Breast epithelium (tissue), 4 donors: ENCODE results near the gene KCNC1. TPM values are rescaled to one million over a fixed set of nuclear protein-coding genes. Genes with fewer than 3 reads are reported as not detected.
A peak's percentile ranks its signal among the peaks of the same experiment; 100 is the strongest.

Experiments used
- DNase-seq, 2 donors: peaks; one replicate each; pipeline ENCODE4 v3.0.0-alpha.2; 2019; ENCODE audit warnings: low spot score in 2 of 2
- H3K27ac ChIP-seq, 2 donors: fragments of 200-600 bp; sonication (generic) in 1 of 2; one replicate each; pipeline ENCODE4 v1.5.1; 2016 to 2019; ENCODE audit warnings: mild to moderate bottlenecking in 1 of 2
- H3K27me3 ChIP-seq, 2 donors: fragments of 200-600 bp; sonication (generic) in 1 of 2; one replicate each; pipeline versions ENCODE4 v1.5.1 to v1.6.0; 2017 to 2019; ENCODE audit warnings: control low read depth in 1 of 2, mild to moderate bottlenecking in 1 of 2
- H3K36me3 ChIP-seq: fragments of 200-600 bp; one replicate; pipeline ENCODE4 v1.5.1; 2019
- H3K4me1 ChIP-seq, 2 donors: fragments of 200-600 bp; sonication (generic); one replicate each; pipeline ENCODE4 v1.5.1; 2016 to 2019; ENCODE audit warnings: control low read depth in 1 of 2
- H3K4me3 ChIP-seq, 3 donors: fragments of 200-600 bp; sonication (generic); 1 replicate in 2 of 3; 2 replicates in 1 of 3; pipeline ENCODE4 v1.5.1; 2016 to 2019; ENCODE audit warnings: mild to moderate bottlenecking in 3 of 3, moderate library complexity in 2 of 3
- H3K9me3 ChIP-seq, 2 donors: fragments of 200-600 bp; sonication (generic) in 1 of 2; one replicate each; pipeline ENCODE4 v1.5.1; 2016 to 2019; ENCODE audit warnings: control low read depth in 1 of 2
- CTCF ChIP-seq, 3 donors: fragments of 450-650 bp; IDR thresholded peaks; one replicate each; pipeline ENCODE4 v1.5.1; 2016 to 2017; ENCODE audit warnings: antibody characterized with exemption in 3 of 3, mild to moderate bottlenecking in 3 of 3, moderate library complexity in 3 of 3
- POLR2A ChIP-seq: fragments of 450-650 bp; IDR thresholded peaks from one replicate; pipeline ENCODE4 v1.6.1; 2016; ENCODE audit warnings: antibody characterized with exemption, mild to moderate bottlenecking, moderate library complexity
- POLR2AphosphoS5 ChIP-seq, 3 donors: sonication (generic); formaldehyde crosslinking; IDR thresholded peaks; one replicate each; pipeline ENCODE4 v1.6.1; 2017; ENCODE audit warnings: antibody characterized with exemption in 3 of 3
- intact Hi-C: fragments of 100-400 bp; cut with DNase I; formaldehyde crosslinking; loops from one replicate; pipeline ENCODE4 v1.15.1; 2023; ENCODE audit warnings: low total_unique reads
- total RNA-seq, 3 donors: library from RNA; depleted of rRNA; stranded (reverse); fragments of >200 nt; gene quantifications; one replicate each; pipeline ENCODE4 v1.1.0, GENCODE V29; 2016

Gene KCNC1
- total RNA-seq, 3 donors from 2014 or later: 0.15 TPM; not detected in 2

- Histone ChIP-seq H3K4me3 (no peak overlapping the region), H3K27me3 (no peaks in the 10 kb centered on the region), H3K27ac (peak overlapping the region in 1 of 2 donors; percentile 74), H3K36me3 (no peaks in the 10 kb centered on the region), H3K4me1 (peaks cover 0 to 29% of the 10 kb centered on the region in 2 donors), H3K9me3 (no peaks in the 10 kb centered on the region)
- no peak for DNase-seq
- intact Hi-C loops: no loop called here
- TF ChIP-seq CTCF (IDR thresholded peaks at IDR 0.05): no peak
- TF ChIP-seq POLR2AphosphoS5 (IDR thresholded peaks at IDR 0.05): no peak
- no peak for TF ChIP-seq POLR2A
Measured at GRCh38 chr11:17814546-17814945, 80.0 kb downstream of the KCNC1 start.

- no peak for TF ChIP-seq POLR2A
- TF ChIP-seq CTCF (IDR thresholded peaks at IDR 0.05): no peak
- no peak for TF ChIP-seq POLR2AphosphoS5 (IDR thresholded peaks at IDR 0.05)
- no peaks in the 10 kb centered on the region for H3K27me3 ChIP-seq
- intact Hi-C loops: no loop called here
Measured at GRCh38 chr11:17816232-17816931, 81.8 kb downstream of the KCNC1 start.

GRCh38 chr11:17821648-17822400 lies 87.2 kb downstream of the KCNC1 start:
- Histone ChIP-seq H3K36me3 (no peaks in the 10 kb centered on the region), H3K27me3 (no peaks in the 10 kb centered on the region), H3K9me3 (no peaks in the 10 kb centered on the region), H3K4me1 (no peaks in the 10 kb centered on the region), H3K27ac (no peak overlapping the region), H3K4me3 (no peak overlapping the region)
- intact Hi-C loops: no loop called here
- DNase-seq: no peak
- TF ChIP-seq POLR2A: no peak
- no peak for TF ChIP-seq POLR2AphosphoS5 (IDR thresholded peaks at IDR 0.05)
- no peak for TF ChIP-seq CTCF (IDR thresholded peaks at IDR 0.05)

More at GRCh38 chr11:17816232-17816931, 81.8 kb downstream of the KCNC1 start:
- Histone ChIP-seq H3K36me3 (no peaks in the 10 kb centered on the region), H3K4me3 (no peak overlapping the region), H3K27ac (no peak overlapping the region), H3K4me1 (peaks cover 0 to 24% of the 10 kb centered on the region in 2 donors), H3K9me3 (no peaks in the 10 kb centered on the region)
- DNase-seq: no peak

GRCh38 chr11:17822401-17822781 lies 87.8 kb downstream of the KCNC1 start:
- Histone ChIP-seq H3K27ac (no peak overlapping the region), H3K27me3 (no peaks in the 10 kb centered on the region), H3K9me3 (no peaks in the 10 kb centered on the region), H3K36me3 (no peaks in the 10 kb centered on the region), H3K4me3 (no peak overlapping the region), H3K4me1 (no peaks in the 10 kb centered on the region)
- TF ChIP-seq CTCF (IDR thresholded peaks at IDR 0.05) (no peak), POLR2AphosphoS5 (IDR thresholded peaks at IDR 0.05) (no peak), POLR2A (no peak)
- intact Hi-C loops: no loop called here
- no peak for DNase-seq

GRCh38 chr11:17827006-17827405 lies 92.4 kb downstream of the KCNC1 start:
- Histone ChIP-seq H3K9me3 (no peaks in the 10 kb centered on the region), H3K4me1 (no peaks in the 10 kb centered on the region), H3K4me3 (no peak overlapping the region), H3K36me3 (no peaks in the 10 kb centered on the region), H3K27me3 (no peaks in the 10 kb centered on the region), H3K27ac (no peak overlapping the region)
- DNase-seq: no peak
- intact Hi-C loops: no loop called here
- TF ChIP-seq CTCF (IDR thresholded peaks at IDR 0.05) (no peak), POLR2A (no peak), POLR2AphosphoS5 (IDR thresholded peaks at IDR 0.05) (no peak)
